ENCODE data around the gene ALDH7A1.

- TF ChIP-seq EZH2 (IDR thresholded peaks at IDR 0.05) (no peak), POLR2AphosphoS5 (IDR thresholded peaks at IDR 0.05; ENCODE audit: borderline replicate concordance, low read depth, low read length) (no peak), FOXP2 (optimal IDR thresholded peaks at IDR 0.05; ENCODE audit: control extremely low read depth, extremely low read length, insufficient read depth) (no peak)
These were observed 83.1 kb downstream of the ALDH7A1 start for GRCh38 chr5:126511961-126512360.

All from SK-N-MC (cell line).